Neuronal stem cell (in vitro differentiated cells): ENCODE measurements around the gene LRRC37A3.
"Not testable (repeated sequence)": the region's sequence is repeated elsewhere in the genome, so short reads cannot be mapped to it uniquely, and the experiment has no call there.

Experiments used
- DNase-seq: peaks from one replicate; pipeline ENCODE4 v3.0.0-alpha.2; 2013; ENCODE audit warnings: low spot score
- H2AFZ ChIP-seq: one replicate; pipeline ENCODE4 v1.6.1; 2013; ENCODE audit warnings: mild to moderate bottlenecking, low read length, inconsistent platforms
- H2AK5ac ChIP-seq: 2 replicates; pipeline ENCODE4 v1.6.1; 2013; ENCODE audit warnings: low read depth, mild to moderate bottlenecking, inconsistent platforms, low read length, moderate library complexity, mixed read lengths
- H2BK120ac ChIP-seq: 2 replicates; pipeline ENCODE4 v1.6.1; 2013; ENCODE audit warnings: low read depth, mild to moderate bottlenecking, inconsistent platforms, low read length, moderate library complexity, mixed read lengths
- H2BK12ac ChIP-seq: one replicate; pipeline ENCODE4 v1.6.1; 2013; ENCODE audit warnings: low read length, inconsistent platforms
- H2BK15ac ChIP-seq: 2 replicates; pipeline ENCODE4 v1.6.1; 2013; ENCODE audit warnings: mild to moderate bottlenecking, low read length, inconsistent platforms, mixed read lengths
- H2BK5ac ChIP-seq: one replicate; pipeline ENCODE4 v1.6.1; 2013; ENCODE audit warnings: inconsistent platforms, mild to moderate bottlenecking, low read length, moderate library complexity
- H3K14ac ChIP-seq: one replicate; pipeline ENCODE4 v1.6.1; 2013; ENCODE audit warnings: low read length, inconsistent platforms
- H3K18ac ChIP-seq: 2 replicates; pipeline ENCODE4 v1.6.1; 2013; ENCODE audit warnings: low read length, inconsistent platforms
- H3K23ac ChIP-seq: 2 replicates; pipeline ENCODE4 v1.6.1; 2013; ENCODE audit warnings: low read depth, mild to moderate bottlenecking, mixed read lengths, low read length, inconsistent platforms; ENCODE audit not compliant: poor library complexity
- H3K27ac ChIP-seq: replicated peaks from 3 replicates; pipeline ENCODE4 v1.5.1; 2013; ENCODE audit warnings: low read length, inconsistent platforms
- H3K27me3 ChIP-seq, 3 experiments: 2 replicates each; pipeline ENCODE4 v1.6.1; 2013; ENCODE audit warnings: low read length in 3 of 3, mild to moderate bottlenecking in 2 of 3, inconsistent platforms in 1 of 3, low read depth in 1 of 3, mixed read lengths in 1 of 3, moderate library complexity in 1 of 3; ENCODE audit not compliant: control insufficient read depth in 3 of 3, insufficient read depth in 3 of 3
- H3K36me3 ChIP-seq, 2 donors: replicated peaks in 1 of 2; 2 replicates each; pipeline ENCODE4 v1.6.1; 2013; ENCODE audit warnings: low read length in 2 of 2; ENCODE audit not compliant: control insufficient read depth in 2 of 2, insufficient read depth in 2 of 2
- H3K4ac ChIP-seq: 2 replicates; pipeline ENCODE4 v1.6.1; 2013; ENCODE audit warnings: inconsistent platforms, mild to moderate bottlenecking, low read length, moderate library complexity
- H3K4me1 ChIP-seq, 2 donors: 1 replicate in 1 of 2; 2 replicates in 1 of 2; pipeline ENCODE4 v1.6.1; 2013; ENCODE audit warnings: low read length in 2 of 2, low read depth in 1 of 2; ENCODE audit not compliant: control insufficient read depth in 2 of 2, insufficient read depth in 1 of 2
- H3K4me2 ChIP-seq: one replicate; pipeline ENCODE4 v1.6.1; 2013; ENCODE audit warnings: mild to moderate bottlenecking, low read length, inconsistent platforms; ENCODE audit not compliant: insufficient read depth, poor library complexity, severe bottlenecking
- H3K4me3 ChIP-seq, 2 donors: 2 replicates each; pipeline ENCODE4 v1.5.1; 2013; ENCODE audit warnings: low read length in 2 of 2, mild to moderate bottlenecking in 2 of 2, inconsistent platforms in 1 of 2, moderate library complexity in 1 of 2
- H3K79me1 ChIP-seq: one replicate; pipeline ENCODE4 v1.6.1; 2013; ENCODE audit warnings: low read depth, mild to moderate bottlenecking, inconsistent platforms, low read length, moderate library complexity
- H3K9ac ChIP-seq: one replicate; pipeline ENCODE4 v1.6.1; 2013; ENCODE audit warnings: mild to moderate bottlenecking, low read depth, low read length, inconsistent platforms; ENCODE audit not compliant: poor library complexity
- H3K9me3 ChIP-seq, 2 donors: replicated peaks in 1 of 2; 2 replicates each; pipeline versions ENCODE3 to v1.6.1; 2013; ENCODE audit warnings: low read length in 2 of 2, mild to moderate bottlenecking in 2 of 2, inconsistent platforms in 1 of 2, low read depth in 1 of 2, mixed read lengths in 1 of 2, moderate library complexity in 1 of 2; ENCODE audit not compliant: control insufficient read depth in 2 of 2, insufficient read depth in 1 of 2
- H4K8ac ChIP-seq: one replicate; pipeline ENCODE4 v1.6.1; 2013; ENCODE audit warnings: low read depth, mild to moderate bottlenecking, inconsistent platforms, low read length, moderate library complexity
- H4K91ac ChIP-seq: one replicate; pipeline ENCODE4 v1.6.1; 2013; ENCODE audit warnings: low read length, low read depth, mild to moderate bottlenecking, inconsistent platforms; ENCODE audit not compliant: poor library complexity
- WGBS, 2 donors: extraction: QIAGEN DNeasy Blood & Tissue Kit; methylation state at CpG; one replicate each; pipeline ENCODE4 v1.1.7; 2013; ENCODE audit warnings: missing lambda C conversion rate in 2 of 2, mixed read lengths in 1 of 2; ENCODE audit not compliant: insufficient read length in 2 of 2, insufficient replicate concordance in 1 of 2; ENCODE audit errors: extremely low coverage in 2 of 2; 5-methylcytosine and 5-hydroxymethylcytosine counted together

Gene LRRC37A3

GRCh38 chr17:64829824-64830630 lies 89.3 kb downstream of the LRRC37A3 start:
- H2BK15ac ChIP-seq, H3K27ac ChIP-seq, H3K4ac ChIP-seq, H2BK120ac ChIP-seq, H3K9ac ChIP-seq, H3K27me3 ChIP-seq, H3K4me2 ChIP-seq, H3K9me3 ChIP-seq, H4K8ac ChIP-seq, H3K18ac ChIP-seq, H3K36me3 ChIP-seq, H3K79me1 ChIP-seq, H2BK12ac ChIP-seq, H2BK5ac ChIP-seq, H3K4me1 ChIP-seq, H3K14ac ChIP-seq, H2AFZ ChIP-seq, H4K91ac ChIP-seq, H3K23ac ChIP-seq, H2AK5ac ChIP-seq, DNase-seq, H3K4me3 ChIP-seq: not testable (repeated sequence)
- no CpG with 5 or more reads among the region's 12 CpGs for WGBS, 2 donors

GRCh38 chr17:64829068-64829467 lies 90.2 kb downstream of the LRRC37A3 start:
- not testable (repeated sequence) for H3K14ac ChIP-seq, H3K4me1 ChIP-seq

DNA sequence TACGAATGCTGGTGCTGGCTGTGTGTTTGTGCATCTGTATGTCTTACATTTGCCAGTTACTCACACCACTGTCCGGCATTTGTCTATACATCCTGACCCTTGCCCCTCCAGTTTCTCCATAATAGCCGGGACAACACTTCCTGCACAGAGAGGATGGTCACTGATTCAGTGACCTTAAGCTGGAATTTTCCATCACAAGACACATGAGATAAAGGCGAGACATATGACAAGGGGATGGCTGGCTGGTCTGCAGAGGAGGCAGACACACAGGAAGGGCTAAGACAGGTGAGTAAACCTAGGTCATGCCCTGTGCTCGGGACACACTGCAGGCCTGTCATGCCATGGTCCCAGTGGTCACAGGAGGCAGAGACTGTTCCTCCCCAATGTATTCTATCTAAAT lies 100.4 kb downstream of the LRRC37A3 start:
- not testable (repeated sequence) for H2AK5ac ChIP-seq, H3K36me3 ChIP-seq, H2BK15ac ChIP-seq, H4K8ac ChIP-seq, H2BK120ac ChIP-seq, H3K27ac ChIP-seq, H3K18ac ChIP-seq, H3K4ac ChIP-seq, DNase-seq, H2BK12ac ChIP-seq, H3K23ac ChIP-seq, H2AFZ ChIP-seq, H3K79me1 ChIP-seq, H3K4me2 ChIP-seq, H2BK5ac ChIP-seq, H3K14ac ChIP-seq, H3K27me3 ChIP-seq, H3K4me1 ChIP-seq, H3K9ac ChIP-seq, H3K4me3 ChIP-seq, H4K91ac ChIP-seq, H3K9me3 ChIP-seq
- WGBS, 2 donors, result no CpG with 5 or more reads among the region's 5 CpGs

More at GRCh38 chr17:64829068-64829467, 90.2 kb downstream of the LRRC37A3 start:
- WGBS, 2 donors, result no CpG with 5 or more reads among the region's 5 CpGs
- not testable (repeated sequence) for H3K9me3 ChIP-seq, H2BK120ac ChIP-seq, H4K8ac ChIP-seq, H3K4ac ChIP-seq, H3K23ac ChIP-seq, H3K36me3 ChIP-seq, H3K18ac ChIP-seq, H3K27me3 ChIP-seq, H2BK12ac ChIP-seq, H3K27ac ChIP-seq, H2AFZ ChIP-seq, H3K79me1 ChIP-seq, H3K4me3 ChIP-seq, H3K9ac ChIP-seq, H2AK5ac ChIP-seq, H2BK15ac ChIP-seq, H2BK5ac ChIP-seq, DNase-seq, H4K91ac ChIP-seq
- peak overlapping the region; percentile 11 for H3K4me2 ChIP-seq

- not testable (repeated sequence) for H3K9me3 ChIP-seq, H4K8ac ChIP-seq, H3K4me1 ChIP-seq, H2AK5ac ChIP-seq, H2BK5ac ChIP-seq, H4K91ac ChIP-seq, H3K27me3 ChIP-seq, H3K79me1 ChIP-seq, H3K27ac ChIP-seq, H3K14ac ChIP-seq, H3K36me3 ChIP-seq, H2BK12ac ChIP-seq, H3K4me2 ChIP-seq, H3K4me3 ChIP-seq, H3K4ac ChIP-seq, H3K23ac ChIP-seq, DNase-seq, H2BK15ac ChIP-seq, H2AFZ ChIP-seq, H3K18ac ChIP-seq, H3K9ac ChIP-seq, H2BK120ac ChIP-seq
- no CpG with 5 or more reads among the region's 5 CpGs for WGBS, 2 donors
Measured at GRCh38 chr17:64815833-64816198, 103.5 kb downstream of the LRRC37A3 start.
